Neuronal stem cell (in vitro differentiated cells): Measurements from ENCODE around the gene TRUB1.

Experiments used
- DNase-seq: peaks from one replicate; pipeline ENCODE4 v3.0.0-alpha.2; 2013; ENCODE audit warnings: low spot score
- H2AFZ ChIP-seq: one replicate; pipeline ENCODE4 v1.6.1; 2013; ENCODE audit warnings: mild to moderate bottlenecking, low read length, inconsistent platforms
- H2AK5ac ChIP-seq: 2 replicates; pipeline ENCODE4 v1.6.1; 2013; ENCODE audit warnings: low read depth, mild to moderate bottlenecking, inconsistent platforms, low read length, moderate library complexity, mixed read lengths
- H2BK120ac ChIP-seq: 2 replicates; pipeline ENCODE4 v1.6.1; 2013; ENCODE audit warnings: low read depth, mild to moderate bottlenecking, inconsistent platforms, low read length, moderate library complexity, mixed read lengths
- H2BK12ac ChIP-seq: one replicate; pipeline ENCODE4 v1.6.1; 2013; ENCODE audit warnings: low read length, inconsistent platforms
- H2BK15ac ChIP-seq: 2 replicates; pipeline ENCODE4 v1.6.1; 2013; ENCODE audit warnings: mild to moderate bottlenecking, low read length, inconsistent platforms, mixed read lengths
- H2BK5ac ChIP-seq: one replicate; pipeline ENCODE4 v1.6.1; 2013; ENCODE audit warnings: inconsistent platforms, mild to moderate bottlenecking, low read length, moderate library complexity
- H3K14ac ChIP-seq: one replicate; pipeline ENCODE4 v1.6.1; 2013; ENCODE audit warnings: low read length, inconsistent platforms
- H3K18ac ChIP-seq: 2 replicates; pipeline ENCODE4 v1.6.1; 2013; ENCODE audit warnings: low read length, inconsistent platforms
- H3K23ac ChIP-seq: 2 replicates; pipeline ENCODE4 v1.6.1; 2013; ENCODE audit warnings: low read depth, mild to moderate bottlenecking, mixed read lengths, low read length, inconsistent platforms; ENCODE audit not compliant: poor library complexity
- H3K27ac ChIP-seq: replicated peaks from 3 replicates; pipeline ENCODE4 v1.5.1; 2013; ENCODE audit warnings: low read length, inconsistent platforms
- H3K27me3 ChIP-seq, 3 experiments: 2 replicates each; pipeline ENCODE4 v1.6.1; 2013; ENCODE audit warnings: low read length in 3 of 3, mild to moderate bottlenecking in 2 of 3, inconsistent platforms in 1 of 3, low read depth in 1 of 3, mixed read lengths in 1 of 3, moderate library complexity in 1 of 3; ENCODE audit not compliant: control insufficient read depth in 3 of 3, insufficient read depth in 3 of 3
- H3K36me3 ChIP-seq, 2 donors: replicated peaks in 1 of 2; 2 replicates each; pipeline ENCODE4 v1.6.1; 2013; ENCODE audit warnings: low read length in 2 of 2; ENCODE audit not compliant: control insufficient read depth in 2 of 2, insufficient read depth in 2 of 2
- H3K4ac ChIP-seq: 2 replicates; pipeline ENCODE4 v1.6.1; 2013; ENCODE audit warnings: inconsistent platforms, mild to moderate bottlenecking, low read length, moderate library complexity
- H3K4me1 ChIP-seq, 2 donors: 1 replicate in 1 of 2; 2 replicates in 1 of 2; pipeline ENCODE4 v1.6.1; 2013; ENCODE audit warnings: low read length in 2 of 2, low read depth in 1 of 2; ENCODE audit not compliant: control insufficient read depth in 2 of 2, insufficient read depth in 1 of 2
- H3K4me2 ChIP-seq: one replicate; pipeline ENCODE4 v1.6.1; 2013; ENCODE audit warnings: mild to moderate bottlenecking, low read length, inconsistent platforms; ENCODE audit not compliant: insufficient read depth, poor library complexity, severe bottlenecking
- H3K4me3 ChIP-seq, 2 donors: 2 replicates each; pipeline ENCODE4 v1.5.1; 2013; ENCODE audit warnings: low read length in 2 of 2, mild to moderate bottlenecking in 2 of 2, inconsistent platforms in 1 of 2, moderate library complexity in 1 of 2
- H3K79me1 ChIP-seq: one replicate; pipeline ENCODE4 v1.6.1; 2013; ENCODE audit warnings: low read depth, mild to moderate bottlenecking, inconsistent platforms, low read length, moderate library complexity
- H3K9ac ChIP-seq: one replicate; pipeline ENCODE4 v1.6.1; 2013; ENCODE audit warnings: mild to moderate bottlenecking, low read depth, low read length, inconsistent platforms; ENCODE audit not compliant: poor library complexity
- H3K9me3 ChIP-seq, 2 donors: replicated peaks in 1 of 2; 2 replicates each; pipeline versions ENCODE3 to v1.6.1; 2013; ENCODE audit warnings: low read length in 2 of 2, mild to moderate bottlenecking in 2 of 2, inconsistent platforms in 1 of 2, low read depth in 1 of 2, mixed read lengths in 1 of 2, moderate library complexity in 1 of 2; ENCODE audit not compliant: control insufficient read depth in 2 of 2, insufficient read depth in 1 of 2
- H4K8ac ChIP-seq: one replicate; pipeline ENCODE4 v1.6.1; 2013; ENCODE audit warnings: low read depth, mild to moderate bottlenecking, inconsistent platforms, low read length, moderate library complexity
- H4K91ac ChIP-seq: one replicate; pipeline ENCODE4 v1.6.1; 2013; ENCODE audit warnings: low read length, low read depth, mild to moderate bottlenecking, inconsistent platforms; ENCODE audit not compliant: poor library complexity
- WGBS, 2 donors: extraction: QIAGEN DNeasy Blood & Tissue Kit; methylation state at CpG; one replicate each; pipeline ENCODE4 v1.1.7; 2013; ENCODE audit warnings: missing lambda C conversion rate in 2 of 2, mixed read lengths in 1 of 2; ENCODE audit not compliant: insufficient read length in 2 of 2, insufficient replicate concordance in 1 of 2; ENCODE audit errors: extremely low coverage in 2 of 2; 5-methylcytosine and 5-hydroxymethylcytosine counted together

The TRUB1 gene

GRCh38 chr10:114897593-114897992, 40.4 kb upstream of the TRUB1 start:
- Histone ChIP-seq H3K18ac (no peak overlapping the region), H3K4me3 (no peak overlapping the region), H3K36me3 (no peaks in the 10 kb centered on the region), H2AK5ac (no peak overlapping the region), H3K9ac (no peak overlapping the region), H3K23ac (no peak overlapping the region), H4K91ac (no peak overlapping the region), H2BK15ac (no peak overlapping the region), H2BK120ac (no peak overlapping the region), H3K79me1 (no peaks in the 10 kb centered on the region), H3K14ac (no peak overlapping the region), H3K4me1 (peaks cover 0 to 3% of the 10 kb centered on the region in 2 donors), H2BK5ac (no peak overlapping the region), H3K27me3 (no peaks in the 10 kb centered on the region), H4K8ac (no peak overlapping the region), H3K9me3 (no peaks in the 10 kb centered on the region), H2AFZ (no peak overlapping the region), H3K4ac (no peak overlapping the region), H3K4me2 (no peak overlapping the region), H3K27ac (no peak overlapping the region), H2BK12ac (no peak overlapping the region)
- no CpG with 5 or more reads among the region's 3 CpGs for WGBS, 2 donors
- no peak for DNase-seq

- Histone ChIP-seq H3K27me3 (no peaks in the 10 kb centered on the region), H2AK5ac (no peak overlapping the region), H3K18ac (no peak overlapping the region), H2AFZ (no peak overlapping the region), H3K4ac (no peak overlapping the region), H3K14ac (no peak overlapping the region), H3K4me1 (peaks cover 2 to 3% of the 10 kb centered on the region in 2 donors), H3K9ac (no peak overlapping the region), H3K23ac (no peak overlapping the region), H3K79me1 (no peaks in the 10 kb centered on the region), H3K9me3 (no peaks in the 10 kb centered on the region), H3K27ac (no peak overlapping the region), H2BK15ac (no peak overlapping the region), H3K4me2 (no peak overlapping the region), H4K91ac (no peak overlapping the region), H2BK12ac (no peak overlapping the region), H3K36me3 (no peaks in the 10 kb centered on the region), H4K8ac (no peak overlapping the region), H3K4me3 (no peak overlapping the region), H2BK5ac (no peak overlapping the region), H2BK120ac (no peak overlapping the region)
- WGBS, 2 donors, result no CpG with 5 or more reads among the region's 2 CpGs
- no peak for DNase-seq
Observed at GRCh38 chr10:114899982-114900381, 38.0 kb upstream of the TRUB1 start.

GRCh38 chr10:114900658-114901057, 37.3 kb upstream of the TRUB1 start:
- Histone ChIP-seq H2AFZ (no peak overlapping the region), H3K4ac (no peak overlapping the region), H3K9ac (no peak overlapping the region), H3K79me1 (no peaks in the 10 kb centered on the region), H3K23ac (no peak overlapping the region), H3K27ac (no peak overlapping the region), H3K9me3 (no peaks in the 10 kb centered on the region), H3K18ac (no peak overlapping the region), H4K8ac (no peak overlapping the region), H4K91ac (no peak overlapping the region), H3K14ac (no peak overlapping the region), H2BK15ac (no peak overlapping the region), H2BK5ac (no peak overlapping the region), H3K4me2 (no peak overlapping the region), H3K4me3 (no peak overlapping the region), H2BK120ac (no peak overlapping the region), H2BK12ac (no peak overlapping the region), H3K4me1 (peaks cover 2 to 3% of the 10 kb centered on the region in 2 donors), H3K36me3 (no peaks in the 10 kb centered on the region), H3K27me3 (peaks cover 0 to 3% (median 0%) of the 10 kb centered on the region in 3 experiments), H2AK5ac (no peak overlapping the region)
- WGBS, 2 donors, result no CpG with 5 or more reads among the region's 12 CpGs
- no peak for DNase-seq

- Histone ChIP-seq H3K4me2 (no peak overlapping the region), H3K27ac (no peak overlapping the region), H3K18ac (no peak overlapping the region), H3K36me3 (no peaks in the 10 kb centered on the region), H2BK5ac (no peak overlapping the region), H2BK15ac (no peak overlapping the region), H4K8ac (no peak overlapping the region), H3K27me3 (peaks cover 0 to 3% (median 0%) of the 10 kb centered on the region in 3 experiments), H2AFZ (no peak overlapping the region), H3K4me3 (no peak overlapping the region), H3K14ac (no peak overlapping the region), H2BK12ac (no peak overlapping the region), H3K9ac (no peak overlapping the region), H2BK120ac (no peak overlapping the region), H3K23ac (no peak overlapping the region), H3K4ac (no peak overlapping the region), H4K91ac (no peak overlapping the region), H3K4me1 (peaks cover 2 to 3% of the 10 kb centered on the region in 2 donors), H3K79me1 (no peaks in the 10 kb centered on the region), H2AK5ac (no peak overlapping the region), H3K9me3 (no peaks in the 10 kb centered on the region)
- no peak for DNase-seq
- no CpG with 5 or more reads among the region's 1 CpG for WGBS, 2 donors
Observed at GRCh38 chr10:114902151-114902550, 35.8 kb upstream of the TRUB1 start.
